Dedifferentiated amniotic fluid mesenchymal stem cell (primary cell): ENCODE measurements around the gene ANGPTL4.

Experiments used
- DNase-seq: peaks from one replicate; pipeline ENCODE4 v3.0.0-alpha.2; 2016; ENCODE audit errors: extremely low spot score

Gene ANGPTL4

DNA sequence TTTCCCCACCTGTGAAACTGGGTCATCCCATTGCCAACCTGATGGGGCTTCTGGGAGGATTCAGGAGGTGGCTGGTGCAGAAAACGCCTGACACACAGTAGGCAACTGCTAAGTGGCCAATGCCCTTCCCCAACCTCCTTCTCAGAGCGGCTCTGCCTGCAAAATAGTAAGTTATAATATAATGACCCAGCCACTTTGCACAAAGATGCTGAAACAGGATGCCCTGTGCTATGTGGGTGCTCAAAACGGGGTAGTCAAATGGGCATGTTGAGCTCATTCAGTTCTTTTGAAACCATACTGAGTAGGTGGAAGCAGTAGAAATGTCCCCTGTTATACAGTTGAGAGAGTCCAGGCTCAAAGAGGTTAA, 49.7 kb downstream of the ANGPTL4 start:
- DNase-seq, result no peak

- no peak for DNase-seq
Measured at GRCh38 chr19:8416796-8417195, 52.8 kb downstream of the ANGPTL4 start.

DNA sequence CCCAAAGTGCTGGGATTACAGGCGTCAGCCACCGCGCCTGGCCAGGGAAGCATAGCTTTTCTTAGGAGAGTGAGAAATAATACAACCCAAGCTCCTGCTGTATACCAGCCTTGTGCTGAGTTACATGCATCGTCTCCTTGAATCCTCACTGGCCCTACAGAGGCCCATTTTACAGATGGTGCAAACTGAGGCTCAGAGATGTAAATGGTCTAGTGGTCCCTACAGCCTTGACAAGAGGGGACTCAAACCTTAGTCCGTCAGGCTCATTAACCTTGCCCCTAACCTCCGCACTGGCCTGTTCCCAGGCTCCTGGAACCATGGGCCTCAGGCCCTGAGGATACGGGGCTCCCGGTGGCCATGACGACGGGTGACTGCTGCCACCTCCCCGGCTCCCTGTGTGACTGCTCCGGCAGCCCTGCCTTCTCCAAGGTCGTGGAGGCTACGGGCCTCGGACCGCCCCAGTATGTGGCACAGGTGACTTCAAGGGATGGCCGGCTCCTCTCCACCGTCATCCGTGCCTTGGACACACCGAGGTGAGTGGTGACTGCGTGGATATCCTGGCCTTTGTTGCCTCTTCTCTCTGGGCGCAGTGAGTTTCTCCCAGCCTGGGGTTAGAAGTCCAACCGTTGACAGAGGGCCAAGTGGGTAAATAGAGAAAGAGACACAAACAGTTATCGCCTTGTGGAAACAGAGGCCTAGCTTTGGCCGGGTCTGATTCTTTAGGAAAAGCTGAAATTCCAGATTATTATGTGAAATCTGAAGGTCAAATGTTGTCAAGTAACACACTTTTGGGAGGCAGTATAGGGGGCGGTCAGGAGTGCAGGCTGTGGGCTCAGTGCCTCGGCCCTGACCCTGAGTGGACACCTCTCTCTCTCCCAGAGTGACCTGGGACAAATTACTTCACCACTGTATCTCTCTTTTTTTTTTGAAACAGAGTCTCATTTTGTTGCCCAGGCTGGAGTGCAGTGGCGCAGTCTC, 57.8 kb downstream of the ANGPTL4 start:
- DNase-seq, result no peak

- DNase-seq, result peak; percentile 96
Measured at GRCh38 chr19:8423817-8424223, 59.9 kb downstream of the ANGPTL4 start.
